Amniotic epithelial cell (primary cell): Measurements from ENCODE around the gene LMF1.

Experiments
- DNase-seq: peaks from one replicate; pipeline ENCODE4 v3.0.0-alpha.2; 2010; ENCODE audit warnings: low read depth

LMF1 gene

DNA sequence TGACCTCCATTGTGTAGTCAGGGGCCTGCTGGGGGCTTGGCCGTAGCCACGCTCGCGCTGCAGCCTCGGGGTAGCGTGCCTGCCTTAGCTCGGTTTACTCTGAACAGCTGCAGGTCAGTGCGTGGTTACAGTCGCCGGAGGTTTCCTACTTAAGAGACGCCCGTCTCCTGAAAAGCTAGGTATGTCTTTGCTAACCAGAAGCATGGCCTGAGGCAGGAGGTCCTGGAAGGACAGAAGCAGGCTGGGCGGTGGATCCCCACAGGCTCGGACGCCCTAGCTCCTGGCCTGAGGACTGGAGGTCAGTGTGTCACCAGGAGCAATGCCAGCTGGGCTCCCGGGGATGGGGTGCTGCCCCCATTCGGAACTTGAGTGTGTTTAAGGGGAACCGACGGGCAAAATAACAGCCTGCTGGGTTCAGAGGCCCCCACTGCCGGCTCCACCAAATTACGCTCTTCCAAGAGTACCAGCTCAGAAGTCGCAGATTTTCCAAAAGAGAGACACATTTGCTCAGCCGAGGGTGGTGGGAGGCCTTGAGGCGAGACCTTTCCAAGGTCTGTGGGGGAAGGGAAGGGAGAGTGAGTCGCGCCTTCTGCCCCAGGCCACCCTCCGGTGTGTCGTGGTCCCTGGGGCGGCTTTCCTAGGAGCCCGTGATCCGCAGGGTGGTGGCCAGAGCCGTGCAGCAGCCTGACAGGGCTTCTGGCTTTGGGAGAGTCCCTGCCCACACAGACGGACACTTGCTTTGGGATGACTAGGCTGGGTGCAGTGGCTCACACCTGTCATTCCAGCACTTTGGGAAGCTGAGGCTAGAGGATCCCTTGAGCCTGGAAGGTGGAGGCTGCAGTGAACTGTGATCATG lies 166.4 kb downstream of the LMF1 start:
- no peak for DNase-seq

GRCh38 chr16:803754-804080 lies 167.1 kb downstream of the LMF1 start:
- DNase-seq: no peak
